HEK293 (cell line): ENCODE data around the gene HHAT.

ENCODE experiments used
- FEZF1 ChIP-seq: fragments of 450-650 bp; formaldehyde crosslinking; IDR thresholded peaks from 2 replicates; pipeline ENCODE4 v1.5.1; 2016; ENCODE audit warnings: missing biosample characterization, missing genetic modification characterization
- GLI4 ChIP-seq: fragments of 450-650 bp; formaldehyde crosslinking; IDR thresholded peaks from 2 replicates; pipeline ENCODE4 v1.5.1; 2016; ENCODE audit warnings: missing biosample characterization, missing genetic modification characterization
- HOXD13 ChIP-seq: sonication (generic); formaldehyde crosslinking; IDR thresholded peaks from 2 replicates; pipeline ENCODE4 v1.8.0; 2022; ENCODE audit warnings: missing genetic modification reagents, borderline replicate concordance
- OSR2 ChIP-seq: fragments of 450-650 bp; formaldehyde crosslinking; IDR thresholded peaks from 2 replicates; pipeline ENCODE4 v1.5.1; 2016; ENCODE audit warnings: missing biosample characterization, missing genetic modification characterization
- PRDM1 ChIP-seq: fragments of 450-650 bp; formaldehyde crosslinking; IDR thresholded peaks from 2 replicates; pipeline ENCODE4; 2016; ENCODE audit warnings: missing biosample characterization, missing genetic modification characterization
- SP3 ChIP-seq: fragments of 450-650 bp; formaldehyde crosslinking; IDR thresholded peaks from 2 replicates; pipeline ENCODE4 v1.5.1; 2016; ENCODE audit warnings: missing biosample characterization, missing genetic modification characterization
- TRIM28 ChIP-seq: IDR thresholded peaks from 2 replicates; pipeline ENCODE4 v1.6.1; 2011; ENCODE audit warnings: low read length, control low read depth, borderline replicate concordance
- WT1 ChIP-seq: fragments of 450-650 bp; formaldehyde crosslinking; IDR thresholded peaks from 2 replicates; pipeline ENCODE4 v1.5.1; 2016; ENCODE audit warnings: missing biosample characterization, missing genetic modification characterization
- ZFP3 ChIP-seq: fragments of 450-650 bp; formaldehyde crosslinking; IDR thresholded peaks from 2 replicates; pipeline ENCODE4 v1.5.1; 2016; ENCODE audit warnings: low read depth, missing biosample characterization, missing genetic modification characterization
- ZNF132 ChIP-seq: fragments of 450-650 bp; formaldehyde crosslinking; IDR thresholded peaks from 2 replicates; pipeline ENCODE4 v1.5.1; 2017; ENCODE audit warnings: missing biosample characterization, missing genetic modification characterization, borderline replicate concordance
- ZNF133 ChIP-seq: fragments of 450-650 bp; formaldehyde crosslinking; IDR thresholded peaks from 2 replicates; pipeline ENCODE4 v1.5.1; 2016; ENCODE audit warnings: missing biosample characterization, missing genetic modification characterization
- ZNF138 ChIP-seq: fragments of 450-650 bp; formaldehyde crosslinking; IDR thresholded peaks from 2 replicates; pipeline ENCODE4 v1.5.1; 2016; ENCODE audit warnings: missing biosample characterization, missing genetic modification characterization, borderline replicate concordance
- ZNF16 ChIP-seq: fragments of 450-650 bp; formaldehyde crosslinking; IDR thresholded peaks from 2 replicates; pipeline ENCODE4 v1.5.1; 2016; ENCODE audit warnings: low read depth, missing biosample characterization, missing genetic modification characterization
- ZNF23 ChIP-seq: fragments of 450-650 bp; formaldehyde crosslinking; IDR thresholded peaks from 2 replicates; pipeline ENCODE4 v1.5.1; 2016; ENCODE audit warnings: missing biosample characterization, missing genetic modification characterization, borderline replicate concordance
- ZNF366 ChIP-seq: fragments of 450-650 bp; formaldehyde crosslinking; conservative IDR thresholded peaks from 2 replicates; pipeline ENCODE4 v1.5.1; 2016; ENCODE audit warnings: missing biosample characterization, missing genetic modification characterization
- ZNF514 ChIP-seq: fragments of 450-650 bp; formaldehyde crosslinking; IDR thresholded peaks from 2 replicates; pipeline ENCODE4 v1.5.1; 2016; ENCODE audit warnings: missing biosample characterization, missing genetic modification characterization
- ZNF544 ChIP-seq: fragments of 450-650 bp; formaldehyde crosslinking; IDR thresholded peaks from 2 replicates; pipeline ENCODE4 v1.5.0; 2017; ENCODE audit warnings: missing biosample characterization, missing genetic modification characterization
- ZNF555 ChIP-seq: fragments of 450-650 bp; formaldehyde crosslinking; conservative IDR thresholded peaks from 2 replicates; pipeline ENCODE4 v1.5.1; 2017; ENCODE audit warnings: missing biosample characterization, mild to moderate bottlenecking, missing genetic modification characterization, inconsistent platforms
- ZNF560 ChIP-seq: fragments of 450-650 bp; formaldehyde crosslinking; IDR thresholded peaks from 2 replicates; pipeline ENCODE4 v1.5.1; 2017; ENCODE audit warnings: missing biosample characterization, missing genetic modification characterization, borderline replicate concordance
- ZNF830 ChIP-seq: fragments of 450-650 bp; IDR thresholded peaks from 2 replicates; pipeline ENCODE4 v1.5.0; 2018; ENCODE audit warnings: missing biosample characterization, missing genetic modification characterization, low read depth, mild to moderate bottlenecking, moderate library complexity
- TF ChIP-seq, protein P1 (sequence below): fragments of 450-650 bp; formaldehyde crosslinking; IDR thresholded peaks from 2 replicates; pipeline ENCODE4 v1.5.1; 2017; ENCODE audit warnings: missing biosample characterization, missing genetic modification characterization
- TF ChIP-seq, protein P2 (sequence below): fragments of 450-650 bp; formaldehyde crosslinking; IDR thresholded peaks from 2 replicates; pipeline ENCODE4 v1.5.1; 2017; ENCODE audit warnings: missing biosample characterization, missing genetic modification characterization
- TF ChIP-seq, protein P3 (sequence below): fragments of 450-650 bp; formaldehyde crosslinking; IDR thresholded peaks from 2 replicates; pipeline ENCODE4 v1.5.1; 2017; ENCODE audit warnings: missing biosample characterization, missing genetic modification characterization
- TF ChIP-seq, protein P4 (sequence below): fragments of 450-650 bp; formaldehyde crosslinking; IDR thresholded peaks from 2 replicates; pipeline ENCODE4; 2016; ENCODE audit warnings: missing biosample characterization, missing genetic modification characterization
- TF ChIP-seq, protein P5 (sequence below): fragments of 450-650 bp; formaldehyde crosslinking; IDR thresholded peaks from 2 replicates; pipeline ENCODE4 v1.5.1; 2016; ENCODE audit warnings: missing biosample characterization, missing genetic modification characterization
- TF ChIP-seq, protein P6 (sequence below): fragments of 450-650 bp; formaldehyde crosslinking; IDR thresholded peaks from 2 replicates; pipeline ENCODE4 v1.5.1; 2017; ENCODE audit warnings: missing biosample characterization, missing genetic modification characterization
- TF ChIP-seq, protein P7 (sequence below): fragments of 450-650 bp; formaldehyde crosslinking; IDR thresholded peaks from 2 replicates; pipeline ENCODE4 v1.5.1; 2017; ENCODE audit warnings: missing biosample characterization, missing genetic modification characterization
- TF ChIP-seq, protein P8 (sequence below): IDR thresholded peaks from 2 replicates; pipeline ENCODE4 v1.6.1; 2011; ENCODE audit warnings: mild to moderate bottlenecking, low read depth, low read length, borderline replicate concordance

Gene HHAT

DNA sequence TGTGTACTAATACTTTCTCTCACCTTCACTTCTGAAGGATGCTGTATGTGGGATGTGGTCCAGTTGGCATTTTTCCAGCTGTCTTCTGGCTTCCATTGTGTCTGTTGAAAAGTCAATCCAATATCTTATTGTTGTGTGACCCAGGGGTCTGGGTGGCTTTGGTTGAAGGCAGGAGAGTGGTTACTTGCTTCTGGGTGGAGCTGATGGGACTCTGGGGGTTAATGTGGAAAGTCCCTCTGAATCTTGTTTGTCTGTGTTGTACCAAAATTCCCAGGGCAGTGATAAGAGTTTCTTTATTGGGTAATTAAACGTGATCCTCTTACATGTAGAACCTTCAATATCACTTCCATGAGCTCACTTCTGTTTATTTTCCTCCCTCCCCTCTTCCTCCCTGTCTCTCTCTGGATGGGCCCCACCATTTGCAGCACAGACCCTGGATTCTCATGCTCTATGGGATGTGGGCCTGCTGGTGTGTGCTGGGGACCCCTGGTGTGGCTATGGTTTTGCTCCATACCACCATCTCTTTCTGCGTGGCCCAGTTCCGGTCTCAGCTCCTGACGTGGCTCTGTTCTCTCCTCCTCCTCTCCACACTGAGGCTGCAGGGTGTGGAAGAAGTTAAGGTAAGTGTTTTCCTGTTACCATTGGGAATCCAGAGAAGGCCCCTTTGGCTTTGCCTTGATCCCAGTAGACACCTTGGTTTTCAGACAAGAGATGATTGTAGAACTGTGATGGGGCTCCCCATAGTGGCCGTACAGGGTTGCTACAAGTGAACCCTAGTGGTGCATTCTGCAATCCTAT lies 71.5 kb downstream of the HHAT start (continued):
- no peak for TF ChIP-seq ZNF830 (tag by site-specific recombination)
- TF ChIP-seq, protein P1, sequence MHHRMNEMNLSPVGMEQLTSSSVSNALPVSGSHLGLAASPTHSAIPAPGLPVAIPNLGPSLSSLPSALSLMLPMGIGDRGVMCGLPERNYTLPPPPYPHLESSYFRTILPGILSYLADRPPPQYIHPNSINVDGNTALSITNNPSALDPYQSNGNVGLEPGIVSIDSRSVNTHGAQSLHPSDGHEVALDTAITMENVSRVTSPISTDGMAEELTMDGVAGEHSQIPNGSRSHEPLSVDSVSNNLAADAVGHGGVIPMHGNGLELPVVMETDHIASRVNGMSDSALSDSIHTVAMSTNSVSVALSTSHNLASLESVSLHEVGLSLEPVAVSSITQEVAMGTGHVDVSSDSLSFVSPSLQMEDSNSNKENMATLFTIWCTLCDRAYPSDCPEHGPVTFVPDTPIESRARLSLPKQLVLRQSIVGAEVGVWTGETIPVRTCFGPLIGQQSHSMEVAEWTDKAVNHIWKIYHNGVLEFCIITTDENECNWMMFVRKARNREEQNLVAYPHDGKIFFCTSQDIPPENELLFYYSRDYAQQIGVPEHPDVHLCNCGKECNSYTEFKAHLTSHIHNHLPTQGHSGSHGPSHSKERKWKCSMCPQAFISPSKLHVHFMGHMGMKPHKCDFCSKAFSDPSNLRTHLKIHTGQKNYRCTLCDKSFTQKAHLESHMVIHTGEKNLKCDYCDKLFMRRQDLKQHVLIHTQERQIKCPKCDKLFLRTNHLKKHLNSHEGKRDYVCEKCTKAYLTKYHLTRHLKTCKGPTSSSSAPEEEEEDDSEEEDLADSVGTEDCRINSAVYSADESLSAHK: peak; percentile 57; the same call in 1 of the 2 replicates
- TF ChIP-seq ZNF366 (tag by site-specific recombination): no peak
- TF ChIP-seq, protein P2, sequence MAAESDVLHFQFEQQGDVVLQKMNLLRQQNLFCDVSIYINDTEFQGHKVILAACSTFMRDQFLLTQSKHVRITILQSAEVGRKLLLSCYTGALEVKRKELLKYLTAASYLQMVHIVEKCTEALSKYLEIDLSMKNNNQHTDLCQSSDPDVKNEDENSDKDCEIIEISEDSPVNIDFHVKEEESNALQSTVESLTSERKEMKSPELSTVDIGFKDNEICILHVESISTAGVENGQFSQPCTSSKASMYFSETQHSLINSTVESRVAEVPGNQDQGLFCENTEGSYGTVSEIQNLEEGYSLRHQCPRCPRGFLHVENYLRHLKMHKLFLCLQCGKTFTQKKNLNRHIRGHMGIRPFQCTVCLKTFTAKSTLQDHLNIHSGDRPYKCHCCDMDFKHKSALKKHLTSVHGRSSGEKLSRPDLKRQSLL: no peak
- TF ChIP-seq, protein P3, sequence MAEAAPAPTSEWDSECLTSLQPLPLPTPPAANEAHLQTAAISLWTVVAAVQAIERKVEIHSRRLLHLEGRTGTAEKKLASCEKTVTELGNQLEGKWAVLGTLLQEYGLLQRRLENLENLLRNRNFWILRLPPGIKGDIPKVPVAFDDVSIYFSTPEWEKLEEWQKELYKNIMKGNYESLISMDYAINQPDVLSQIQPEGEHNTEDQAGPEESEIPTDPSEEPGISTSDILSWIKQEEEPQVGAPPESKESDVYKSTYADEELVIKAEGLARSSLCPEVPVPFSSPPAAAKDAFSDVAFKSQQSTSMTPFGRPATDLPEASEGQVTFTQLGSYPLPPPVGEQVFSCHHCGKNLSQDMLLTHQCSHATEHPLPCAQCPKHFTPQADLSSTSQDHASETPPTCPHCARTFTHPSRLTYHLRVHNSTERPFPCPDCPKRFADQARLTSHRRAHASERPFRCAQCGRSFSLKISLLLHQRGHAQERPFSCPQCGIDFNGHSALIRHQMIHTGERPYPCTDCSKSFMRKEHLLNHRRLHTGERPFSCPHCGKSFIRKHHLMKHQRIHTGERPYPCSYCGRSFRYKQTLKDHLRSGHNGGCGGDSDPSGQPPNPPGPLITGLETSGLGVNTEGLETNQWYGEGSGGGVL (tag by site-specific recombination): peak; percentile 62
- TF ChIP-seq PRDM1: no peak
- TF ChIP-seq ZNF133 (tag by site-specific recombination): no peak
- TF ChIP-seq ZNF23 (tag by site-specific recombination): no peak
- TF ChIP-seq, protein P4, sequence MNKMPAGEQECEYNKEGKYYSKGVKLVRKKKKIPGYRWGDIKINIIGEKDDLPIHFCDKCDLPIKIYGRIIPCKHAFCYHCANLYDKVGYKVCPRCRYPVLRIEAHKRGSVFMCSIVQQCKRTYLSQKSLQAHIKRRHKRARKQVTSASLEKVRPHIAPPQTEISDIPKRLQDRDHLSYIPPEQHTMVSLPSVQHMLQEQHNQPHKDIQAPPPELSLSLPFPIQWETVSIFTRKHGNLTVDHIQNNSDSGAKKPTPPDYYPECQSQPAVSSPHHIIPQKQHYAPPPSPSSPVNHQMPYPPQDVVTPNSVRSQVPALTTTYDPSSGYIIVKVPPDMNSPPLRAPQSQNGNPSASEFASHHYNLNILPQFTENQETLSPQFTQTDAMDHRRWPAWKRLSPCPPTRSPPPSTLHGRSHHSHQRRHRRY: no peak
- TF ChIP-seq, protein P5, sequence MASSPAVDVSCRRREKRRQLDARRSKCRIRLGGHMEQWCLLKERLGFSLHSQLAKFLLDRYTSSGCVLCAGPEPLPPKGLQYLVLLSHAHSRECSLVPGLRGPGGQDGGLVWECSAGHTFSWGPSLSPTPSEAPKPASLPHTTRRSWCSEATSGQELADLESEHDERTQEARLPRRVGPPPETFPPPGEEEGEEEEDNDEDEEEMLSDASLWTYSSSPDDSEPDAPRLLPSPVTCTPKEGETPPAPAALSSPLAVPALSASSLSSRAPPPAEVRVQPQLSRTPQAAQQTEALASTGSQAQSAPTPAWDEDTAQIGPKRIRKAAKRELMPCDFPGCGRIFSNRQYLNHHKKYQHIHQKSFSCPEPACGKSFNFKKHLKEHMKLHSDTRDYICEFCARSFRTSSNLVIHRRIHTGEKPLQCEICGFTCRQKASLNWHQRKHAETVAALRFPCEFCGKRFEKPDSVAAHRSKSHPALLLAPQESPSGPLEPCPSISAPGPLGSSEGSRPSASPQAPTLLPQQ (tag by site-specific recombination): peak; percentile 99
- TF ChIP-seq ZNF560: no peak
- peak; percentile 71 for TF ChIP-seq WT1
- TF ChIP-seq, protein P6, sequence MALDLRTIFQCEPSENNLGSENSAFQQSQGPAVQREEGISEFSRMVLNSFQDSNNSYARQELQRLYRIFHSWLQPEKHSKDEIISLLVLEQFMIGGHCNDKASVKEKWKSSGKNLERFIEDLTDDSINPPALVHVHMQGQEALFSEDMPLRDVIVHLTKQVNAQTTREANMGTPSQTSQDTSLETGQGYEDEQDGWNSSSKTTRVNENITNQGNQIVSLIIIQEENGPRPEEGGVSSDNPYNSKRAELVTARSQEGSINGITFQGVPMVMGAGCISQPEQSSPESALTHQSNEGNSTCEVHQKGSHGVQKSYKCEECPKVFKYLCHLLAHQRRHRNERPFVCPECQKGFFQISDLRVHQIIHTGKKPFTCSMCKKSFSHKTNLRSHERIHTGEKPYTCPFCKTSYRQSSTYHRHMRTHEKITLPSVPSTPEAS (tag by site-specific recombination): no peak
- peak; percentile 46; the same call in 1 of the 2 replicates for TF ChIP-seq FEZF1
- peak; percentile 51; the same call in 1 of the 2 replicates for TF ChIP-seq OSR2
- TF ChIP-seq ZNF16 (tag by site-specific recombination): no peak
- TF ChIP-seq HOXD13 (CRISPR knock-in tag): no peak
- TF ChIP-seq ZNF555 (tag by site-specific recombination): no peak
- TF ChIP-seq, protein P7, sequence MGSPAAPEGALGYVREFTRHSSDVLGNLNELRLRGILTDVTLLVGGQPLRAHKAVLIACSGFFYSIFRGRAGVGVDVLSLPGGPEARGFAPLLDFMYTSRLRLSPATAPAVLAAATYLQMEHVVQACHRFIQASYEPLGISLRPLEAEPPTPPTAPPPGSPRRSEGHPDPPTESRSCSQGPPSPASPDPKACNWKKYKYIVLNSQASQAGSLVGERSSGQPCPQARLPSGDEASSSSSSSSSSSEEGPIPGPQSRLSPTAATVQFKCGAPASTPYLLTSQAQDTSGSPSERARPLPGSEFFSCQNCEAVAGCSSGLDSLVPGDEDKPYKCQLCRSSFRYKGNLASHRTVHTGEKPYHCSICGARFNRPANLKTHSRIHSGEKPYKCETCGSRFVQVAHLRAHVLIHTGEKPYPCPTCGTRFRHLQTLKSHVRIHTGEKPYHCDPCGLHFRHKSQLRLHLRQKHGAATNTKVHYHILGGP: no peak
- TF ChIP-seq ZNF544 (tag by site-specific recombination): no peak
- TF ChIP-seq ZNF138: no peak
- TF ChIP-seq TRIM28: no peak
- TF ChIP-seq ZNF514 (tag by site-specific recombination): no peak
- TF ChIP-seq, protein P8, sequence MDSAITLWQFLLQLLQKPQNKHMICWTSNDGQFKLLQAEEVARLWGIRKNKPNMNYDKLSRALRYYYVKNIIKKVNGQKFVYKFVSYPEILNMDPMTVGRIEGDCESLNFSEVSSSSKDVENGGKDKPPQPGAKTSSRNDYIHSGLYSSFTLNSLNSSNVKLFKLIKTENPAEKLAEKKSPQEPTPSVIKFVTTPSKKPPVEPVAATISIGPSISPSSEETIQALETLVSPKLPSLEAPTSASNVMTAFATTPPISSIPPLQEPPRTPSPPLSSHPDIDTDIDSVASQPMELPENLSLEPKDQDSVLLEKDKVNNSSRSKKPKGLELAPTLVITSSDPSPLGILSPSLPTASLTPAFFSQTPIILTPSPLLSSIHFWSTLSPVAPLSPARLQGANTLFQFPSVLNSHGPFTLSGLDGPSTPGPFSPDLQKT: no peak
- no peak for TF ChIP-seq ZNF132 (tag by site-specific recombination)
- no peak for TF ChIP-seq SP3 (tag by site-specific recombination)
- TF ChIP-seq GLI4 (tag by site-specific recombination): no peak
- TF ChIP-seq ZFP3 (tag by site-specific recombination): no peak
